H1 (cell line): ENCODE measurements around the gene S100A16. TPM values are rescaled to one million over a fixed set of nuclear protein-coding genes. Genes with fewer than 3 reads are reported as not detected.

ENCODE experiments used
- CTCF ChIA-PET: fragments of 300-600 bp; sonication (Branson Sonifier 250); formaldehyde crosslinking; loops from one replicate; lab custom pipeline; 2021; ENCODE audit not compliant: partially characterized antibody; lab: Charles Lee
- POLR2A ChIA-PET: fragments of 300-600 bp; sonication (Branson Sonifier 250); formaldehyde crosslinking; loops from one replicate; lab custom pipeline; 2021; ENCODE audit warnings: inconsistent platforms; ENCODE audit not compliant: partially characterized antibody; lab: Charles Lee
- DNase-seq, 2 experiments: peaks; one replicate each; pipeline versions ENCODE4 v3.0.0 to v3.0.0-alpha.2; 2010 to 2022; ENCODE audit warnings: low spot score in 2 of 2, low read depth in 1 of 2, mixed read lengths in 1 of 2
- FAIRE-seq: peaks from 2 replicates; lab custom pipeline; 2011; peaks lifted over from hg19 to GRCh38; lab: Jason Lieb, UNC
- H2AFZ ChIP-seq: 2 replicates; pipeline ENCODE4 v1.8.1; 2012; ENCODE audit warnings: low read length, inconsistent platforms
- H2AK5ac ChIP-seq: 2 replicates; pipeline ENCODE4 v1.6.1; 2013; ENCODE audit warnings: low read depth, low read length
- H2BK120ac ChIP-seq: replicated peaks from 2 replicates; pipeline ENCODE3; 2013; ENCODE audit warnings: low read depth, low read length, inconsistent platforms
- H2BK12ac ChIP-seq: 2 replicates; pipeline ENCODE4 v1.6.1; 2013; ENCODE audit warnings: low read depth, low read length
- H2BK15ac ChIP-seq: 2 replicates; pipeline ENCODE4 v1.6.1; 2013; ENCODE audit warnings: low read length
- H2BK20ac ChIP-seq: 2 replicates; pipeline ENCODE4 v1.6.1; 2013; ENCODE audit warnings: low read length
- H2BK5ac ChIP-seq: 2 replicates; pipeline ENCODE4 v1.6.1; 2013; ENCODE audit warnings: low read depth, low read length
- H3K14ac ChIP-seq: 2 replicates; pipeline ENCODE4 v1.6.1; 2013; ENCODE audit warnings: inconsistent platforms; ENCODE audit not compliant: insufficient read length
- H3K18ac ChIP-seq: 2 replicates; pipeline ENCODE4 v1.6.1; 2013; ENCODE audit warnings: low read length; ENCODE audit errors: extremely low read depth
- H3K23ac ChIP-seq: 2 replicates; pipeline ENCODE4 v1.6.1; 2013; ENCODE audit warnings: inconsistent platforms; ENCODE audit not compliant: insufficient read length
- H3K23me2 ChIP-seq: 2 replicates; pipeline ENCODE4 v1.6.1; 2013; ENCODE audit warnings: low read depth, low read length
- H3K27ac ChIP-seq: 2 replicates; pipeline ENCODE4 v1.6.1; 2011; ENCODE audit warnings: low read depth, low read length, inconsistent platforms
- H3K27me3 ChIP-seq, 4 experiments: replicated peaks in 1 of 4; 1 replicate in 1 of 4; 2 replicates in 3 of 4; pipeline versions ENCODE4 v1.6.1 to v1.8.1; 2011 to 2013; ENCODE audit warnings: low read length in 3 of 4, mild to moderate bottlenecking in 3 of 4, inconsistent platforms in 2 of 4, mixed read lengths in 2 of 4, moderate library complexity in 1 of 4; ENCODE audit not compliant: control insufficient read depth in 3 of 4, insufficient read depth in 3 of 4; ENCODE audit errors: extremely low read depth in 1 of 4
- H3K36me3 ChIP-seq, 4 experiments: 2 replicates each; pipeline versions ENCODE4 v1.6.1 to v1.8.1; 2011 to 2013; ENCODE audit warnings: mild to moderate bottlenecking in 4 of 4, low read length in 3 of 4, moderate library complexity in 2 of 4, control low read depth in 1 of 4, inconsistent platforms in 1 of 4; ENCODE audit not compliant: insufficient read depth in 4 of 4, control insufficient read depth in 2 of 4
- H3K4ac ChIP-seq: replicated peaks from 2 replicates; pipeline ENCODE3; 2013; ENCODE audit warnings: low read length, low read depth, mixed read lengths, inconsistent platforms; ENCODE audit not compliant: insufficient read length
- H3K4me1 ChIP-seq, 4 experiments: replicated peaks in 1 of 4; 1 replicate in 1 of 4; 2 replicates in 3 of 4; pipeline versions ENCODE4 v1.6.1 to v1.8.1; 2011 to 2013; ENCODE audit warnings: low read length in 3 of 4, inconsistent platforms in 2 of 4, mixed read lengths in 1 of 4; ENCODE audit not compliant: insufficient read depth in 4 of 4, control insufficient read depth in 3 of 4
- H3K4me2 ChIP-seq, 2 experiments: 2 replicates each; pipeline versions ENCODE4 v1.6.1 to v1.8.1; 2011 to 2013; ENCODE audit warnings: low read depth in 2 of 2, low read length in 2 of 2, control low read depth in 1 of 2, inconsistent platforms in 1 of 2, mild to moderate bottlenecking in 1 of 2; ENCODE audit not compliant: insufficient read depth in 1 of 2
- H3K4me3 ChIP-seq, 4 experiments: fragments of 200-600, 300-600 bp in 1 of 4; sonication (generic), shearing (Covaris generic), sonication (Bioruptor Twin) in 1 of 4; 2 replicates each; pipeline versions ENCODE4 v1.5.1 to v1.8.1; 2011 to 2016; ENCODE audit warnings: low read length in 4 of 4, low read depth in 3 of 4, control low read depth in 2 of 4, inconsistent platforms in 2 of 4, mild to moderate bottlenecking in 2 of 4, mixed read lengths in 1 of 4, moderate library complexity in 1 of 4; ENCODE audit not compliant: insufficient read depth in 2 of 4; ENCODE audit errors: extremely low read depth in 1 of 4
- H3K56ac ChIP-seq: replicated peaks from 2 replicates; pipeline ENCODE3; 2013; ENCODE audit warnings: low read depth, mild to moderate bottlenecking, mixed read lengths, low read length, inconsistent platforms; ENCODE audit not compliant: insufficient read length
- H3K79me1 ChIP-seq: 2 replicates; pipeline ENCODE4 v1.6.1; 2013; ENCODE audit warnings: low read depth, low read length, control low read depth
- H3K79me2 ChIP-seq, 2 experiments: 2 replicates each; pipeline versions ENCODE4 v1.6.1 to v1.8.1; 2012 to 2013; ENCODE audit warnings: low read length in 2 of 2, mild to moderate bottlenecking in 2 of 2, inconsistent platforms in 1 of 2; ENCODE audit not compliant: insufficient read depth in 2 of 2, control insufficient read depth in 1 of 2
- H3K9ac ChIP-seq, 4 experiments: replicated peaks in 1 of 4; 1 replicate in 1 of 4; 2 replicates in 3 of 4; pipeline versions ENCODE4 v1.6.1 to v1.8.1; 2011 to 2013; ENCODE audit warnings: low read depth in 3 of 4, low read length in 3 of 4, control low read depth in 2 of 4, mild to moderate bottlenecking in 2 of 4, moderate library complexity in 2 of 4, inconsistent platforms in 1 of 4; ENCODE audit errors: extremely low read depth in 1 of 4
- H3K9me3 ChIP-seq, 2 experiments: 2 replicates each; pipeline versions ENCODE4 v1.6.1 to v1.8.1; 2012 to 2013; ENCODE audit warnings: mild to moderate bottlenecking in 2 of 2, moderate library complexity in 2 of 2, control low read depth in 1 of 2, inconsistent platforms in 1 of 2, low read depth in 1 of 2, low read length in 1 of 2, mixed read lengths in 1 of 2; ENCODE audit not compliant: insufficient read depth in 2 of 2
- H4K20me1 ChIP-seq, 2 experiments: replicated peaks in 1 of 2; 2 replicates each; pipeline versions ENCODE3 to v1.8.1; 2011 to 2013; ENCODE audit warnings: inconsistent platforms in 2 of 2, low read length in 2 of 2, mild to moderate bottlenecking in 1 of 2; ENCODE audit not compliant: insufficient read depth in 2 of 2, control insufficient read depth in 1 of 2
- H4K5ac ChIP-seq: 2 replicates; pipeline ENCODE4 v1.6.1; 2013; ENCODE audit warnings: low read length, low read depth, mixed read lengths, inconsistent platforms; ENCODE audit not compliant: insufficient read length
- H4K8ac ChIP-seq: 2 replicates; pipeline ENCODE4 v1.8.0; 2013; ENCODE audit warnings: mild to moderate bottlenecking, moderate library complexity, low read length, inconsistent platforms; ENCODE audit not compliant: insufficient read depth; ENCODE audit errors: extremely low read depth
- H4K91ac ChIP-seq: replicated peaks from 2 replicates; pipeline ENCODE3; 2013; ENCODE audit warnings: low read length, mixed read lengths, inconsistent platforms; ENCODE audit not compliant: insufficient read length
- EP300 ChIP-seq, 2 experiments: IDR thresholded peaks; 1 replicate in 1 of 2; 2 replicates in 1 of 2; pipeline ENCODE4 v1.6.1; 2011 to 2012; ENCODE audit warnings: low read depth in 2 of 2, low read length in 2 of 2, mild to moderate bottlenecking in 2 of 2, borderline replicate concordance in 1 of 2, inconsistent platforms in 1 of 2, moderate library complexity in 1 of 2
- GTF2F1 ChIP-seq: IDR thresholded peaks from 2 replicates; pipeline ENCODE4 v1.6.1; 2012; ENCODE audit warnings: low read depth, low read length, improper control_type of control experiment, borderline replicate concordance
- KDM4A ChIP-seq: IDR thresholded peaks from one replicate; pipeline ENCODE4 v1.7.1; 2012; ENCODE audit warnings: low read depth, mild to moderate bottlenecking, moderate library complexity, low read length, inconsistent platforms; ENCODE audit not compliant: severe bottlenecking
- RAD21 ChIP-seq, 2 experiments: IDR thresholded peaks in 1 of 2; conservative IDR thresholded peaks in 1 of 2; 2 replicates each; pipeline ENCODE4 v1.6.1; 2011; ENCODE audit warnings: low read depth in 2 of 2, low read length in 2 of 2, improper control_type of control experiment in 1 of 2, inconsistent platforms in 1 of 2, mild to moderate bottlenecking in 1 of 2, moderate library complexity in 1 of 2
- RBBP5 ChIP-seq: IDR thresholded peaks from 2 replicates; pipeline ENCODE4 v1.7.1; 2012; ENCODE audit warnings: low read depth, mild to moderate bottlenecking, inconsistent platforms, low read length, moderate library complexity, borderline replicate concordance
- RFX5 ChIP-seq: IDR thresholded peaks from 2 replicates; pipeline ENCODE4 v1.6.1; 2011; ENCODE audit warnings: low read depth, low read length, improper control_type of control experiment, borderline replicate concordance
- SAP30 ChIP-seq: fragments of 300-600 bp; sonication (generic); IDR thresholded peaks from 2 replicates; pipeline ENCODE4 v1.7.1; 2012; ENCODE audit warnings: low read length, moderate library complexity, mild to moderate bottlenecking, inconsistent platforms; ENCODE audit not compliant: insufficient read depth, insufficient replicate concordance
- SIN3A ChIP-seq, 2 experiments: IDR thresholded peaks in 1 of 2; conservative IDR thresholded peaks in 1 of 2; 2 replicates each; pipeline ENCODE4 v1.6.1; 2011 to 2012; ENCODE audit warnings: low read length in 2 of 2, improper control_type of control experiment in 1 of 2, low read depth in 1 of 2, mild to moderate bottlenecking in 1 of 2
- SP4 ChIP-seq: IDR thresholded peaks from 2 replicates; pipeline ENCODE4 v1.6.1; 2012; ENCODE audit warnings: low read length, inconsistent platforms
- TCF12 ChIP-seq: IDR thresholded peaks from 2 replicates; pipeline ENCODE4 v1.6.1; 2011; ENCODE audit warnings: low read depth, mild to moderate bottlenecking, low read length
- WGBS, 2 experiments: shearing (Covaris generic) in 1 of 2; methylation state at CpG; one replicate each; pipeline versions ENCODE4 v1.1.6 to v1.1.7; 2013 to 2015; ENCODE audit warnings: low lambda C conversion rate in 2 of 2, mixed read lengths in 2 of 2, inconsistent platforms in 1 of 2, low coverage in 1 of 2, missing lambda C conversion rate in 1 of 2; ENCODE audit not compliant: insufficient replicate concordance in 2 of 2, insufficient coverage in 1 of 2, insufficient read length in 1 of 2; ENCODE audit errors: extremely low coverage in 1 of 2, missing lambda C conversion rate in 1 of 2; 5-methylcytosine and 5-hydroxymethylcytosine counted together
- polyA plus RNA-seq, 7 experiments: library from polyadenylated mRNA; depleted of rRNA in 3 of 7; stranded (reverse) in 5 of 7; unstranded in 2 of 7; fragments of >200 nt in 5 of 7; fragments of 200-250 nt in 2 of 7; gene quantifications; 1 replicate in 5 of 7; 2 replicates in 1 of 7; 4 replicates in 1 of 7; pipeline versions ENCODE4 v1.2.1 to v1.2.3, GENCODE V29; 2011 to 2013; ENCODE audit warnings: missing spikeins in 2 of 7, mixed read lengths in 2 of 7
- total RNA-seq: library from RNA; stranded (reverse); fragmentation: NEBNext Ultra II Directional; extraction: Animal tissue kit (Norgen Biotek cat#: 25700); gene quantifications from 2 replicates; pipeline ENCODE4 v1.2.1, GENCODE V29; 2021
- TF ChIP-seq, protein P1 (sequence below): IDR thresholded peaks from 2 replicates; pipeline ENCODE4 v1.6.1; 2012; ENCODE audit warnings: inconsistent platforms

S100A16 gene
- total and polyA plus RNA-seq, 2 of the 8 experiments (the other 6 are each of a cell fraction or from before 2014, with no cell fraction given), result 14.9 to 61.4 TPM

DNA sequence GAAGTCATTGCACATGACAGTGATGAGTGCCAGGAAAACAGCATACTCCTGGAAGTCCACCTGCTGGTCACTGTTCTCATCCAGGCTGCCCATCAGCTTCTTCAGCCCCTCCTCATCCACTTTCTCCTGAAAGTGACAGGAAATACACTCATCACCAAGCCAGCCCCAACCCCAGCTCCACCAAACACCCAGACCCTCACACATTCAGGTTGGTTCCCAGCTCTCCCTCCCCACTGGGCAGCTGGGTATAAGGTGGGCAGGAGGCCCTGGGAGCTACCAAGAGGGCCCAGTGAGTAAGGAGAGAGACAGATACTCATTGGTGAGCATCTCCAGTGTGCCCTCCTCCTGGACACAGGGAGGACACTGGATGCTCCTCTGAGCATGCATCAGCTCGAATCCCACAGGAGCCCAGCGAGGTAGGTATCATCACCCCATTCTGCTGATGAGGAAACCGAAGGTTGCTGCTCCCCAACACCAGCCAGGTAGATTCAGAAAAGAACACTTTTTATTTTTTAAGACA lies 51.4 kb downstream of the S100A16 start:
- ChIA-PET POLR2A (interaction anchor here (0.7 to 1.0 kb wide), 3 partner anchors 9 to 37 kb away, joined by 3 read pairs; no protein-coding TSS in a partner anchor), CTCF (interaction anchor here (0.8 to 5.9 kb wide), 13 partner anchors 9 to 209 kb away, joined by 3 to 55 read pairs (median 5); partner anchors contain the start of genes S100A13, S100A14 and S100A6)
- Histone ChIP-seq H3K79me2 (no peaks in the 10 kb centered on the region), H2BK12ac (no peak overlapping the region), H3K27ac (no peak overlapping the region), H2AFZ (no peak overlapping the region), H4K5ac (no peak overlapping the region), H4K8ac (no peak overlapping the region), H3K4me1 (peaks cover 0 to 9% (median 7%) of the 10 kb centered on the region in 4 experiments; a peak in 6 of 7 replicates), H3K18ac (no peak overlapping the region), H3K4me2 (no peak overlapping the region), H3K4ac (no peak overlapping the region), H3K4me3 (no peak overlapping the region), H3K56ac (no peak overlapping the region), H3K79me1 (no peaks in the 10 kb centered on the region), H3K27me3 (no peaks in the 10 kb centered on the region), H2BK120ac (no peak overlapping the region), H4K20me1 (no peaks in the 10 kb centered on the region), H3K9me3 (no peaks in the 10 kb centered on the region), H2BK20ac (no peak overlapping the region), H3K23me2 (no peaks in the 10 kb centered on the region), H3K14ac (no peak overlapping the region), H2BK5ac (no peak overlapping the region), H2BK15ac (no peak overlapping the region), H2AK5ac (no peak overlapping the region), H4K91ac (no peak overlapping the region), H3K23ac (no peak overlapping the region), H3K9ac (no peak overlapping the region), H3K36me3 (no peaks in the 10 kb centered on the region)
- FAIRE-seq, result no peak
- 95% methylated on average over 3 of the region's 3 CpGs; no CpG with 5 or more reads in 1 of the 2 experiments for WGBS, 2 experiments
- DNase-seq, result no peak
- TF ChIP-seq RBBP5 (no peak), RFX5 (no peak), TCF12 (no peak), EP300 (IDR thresholded peaks at IDR 0.05; ENCODE audit: borderline replicate concordance in 1 of 2, low read depth in 2 of 2, low read length in 2 of 2) (no peak), GTF2F1 (no peak), SIN3A (conservative IDR thresholded peaks at IDR 0.05 in 1 of 2, IDR thresholded peaks at IDR 0.05 in 1 of 2; ENCODE audit: low read depth in 1 of 2, low read length in 2 of 2) (no peak), RAD21 (IDR thresholded peaks at IDR 0.05 in 1 of 2, conservative IDR thresholded peaks at IDR 0.05 in 1 of 2; ENCODE audit: low read depth in 2 of 2, low read length in 2 of 2) (no peak), KDM4A (no peak), SP4 (no peak), SAP30 (no peak)
- TF ChIP-seq, protein P1, sequence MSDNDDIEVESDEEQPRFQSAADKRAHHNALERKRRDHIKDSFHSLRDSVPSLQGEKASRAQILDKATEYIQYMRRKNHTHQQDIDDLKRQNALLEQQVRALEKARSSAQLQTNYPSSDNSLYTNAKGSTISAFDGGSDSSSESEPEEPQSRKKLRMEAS, result no peak
